Common myeloid progenitor, CD34-positive (primary cell): ENCODE data around the gene OTOS.

ENCODE experiments used
- CTCF ChIA-PET: fragments of 350-600 bp; sonication (Branson Sonifier 250); formaldehyde crosslinking; loops from one replicate; lab custom pipeline; 2021; ENCODE audit warnings: antibody characterized with exemption; lab: Charles Lee
- POLR2A ChIA-PET: fragments of 350-600 bp; sonication (Branson Sonifier 250); formaldehyde crosslinking; loops from one replicate; lab custom pipeline; 2021; ENCODE audit warnings: antibody characterized with exemption; lab: Charles Lee
- DNase-seq, 3 donors: peaks; one replicate each; pipeline versions ENCODE4 v3.0.0 to v3.0.0-alpha.2; 2013
- H3K27ac ChIP-seq, 2 experiments: 1 replicate in 1 of 2; 2 replicates in 1 of 2; pipeline ENCODE4 v1.7.0; 2013; ENCODE audit warnings: inconsistent platforms in 2 of 2, low read length in 2 of 2, mild to moderate bottlenecking in 2 of 2, low read depth in 1 of 2, moderate library complexity in 1 of 2; ENCODE audit not compliant: severe bottlenecking in 2 of 2, insufficient read depth in 1 of 2, poor library complexity in 1 of 2
- H3K27me3 ChIP-seq, 5 experiments: replicated peaks in 2 of 5; 1 replicate in 3 of 5; 2 replicates in 2 of 5; pipeline versions ENCODE4 v1.6.1 to v1.7.0; 2013; ENCODE audit warnings: low read length in 4 of 5, mild to moderate bottlenecking in 2 of 5, moderate library complexity in 2 of 5, inconsistent platforms in 1 of 5; ENCODE audit not compliant: insufficient read depth in 5 of 5, control insufficient read depth in 4 of 5
- H3K36me3 ChIP-seq, 4 experiments: 1 replicate in 2 of 4; 2 replicates in 2 of 4; pipeline versions ENCODE4 v1.6.1 to v1.7.0; 2013; ENCODE audit warnings: low read length in 3 of 4, control low read depth in 1 of 4, mild to moderate bottlenecking in 1 of 4; ENCODE audit not compliant: control insufficient read depth in 4 of 4, insufficient read depth in 4 of 4
- H3K4me1 ChIP-seq, 4 experiments: 1 replicate in 3 of 4; 2 replicates in 1 of 4; pipeline versions ENCODE4 v1.6.1 to v1.7.1; 2013; ENCODE audit warnings: low read length in 3 of 4, mild to moderate bottlenecking in 3 of 4, control low read depth in 1 of 4, inconsistent platforms in 1 of 4, moderate library complexity in 1 of 4; ENCODE audit not compliant: control insufficient read depth in 4 of 4, insufficient read depth in 4 of 4; ENCODE audit errors: control extremely low read depth in 1 of 4
- H3K4me3 ChIP-seq, 7 experiments: 1 replicate in 4 of 7; 2 replicates in 3 of 7; pipeline versions ENCODE4 v1.5.1 to v1.7.0; 2013; ENCODE audit warnings: mild to moderate bottlenecking in 7 of 7, low read length in 6 of 7, moderate library complexity in 6 of 7, inconsistent platforms in 2 of 7, low read depth in 2 of 7, control low read depth in 1 of 7; ENCODE audit not compliant: insufficient read depth in 4 of 7, control insufficient read depth in 1 of 7; ENCODE audit errors: extremely low read depth in 1 of 7
- H3K9me3 ChIP-seq, 5 experiments: 1 replicate in 4 of 5; 2 replicates in 1 of 5; pipeline versions ENCODE4 v1.6.1 to v1.7.1; 2013; ENCODE audit warnings: low read length in 4 of 5, mild to moderate bottlenecking in 2 of 5, inconsistent platforms in 1 of 5, low read depth in 1 of 5, moderate library complexity in 1 of 5; ENCODE audit not compliant: control insufficient read depth in 4 of 5, insufficient read depth in 2 of 5; ENCODE audit errors: control extremely low read depth in 1 of 5
- WGBS: methylation state at CpG from one replicate; pipeline ENCODE4 v1.1.5; 2013; ENCODE audit not compliant: insufficient coverage; 5-methylcytosine and 5-hydroxymethylcytosine counted together

OTOS gene

DNA sequence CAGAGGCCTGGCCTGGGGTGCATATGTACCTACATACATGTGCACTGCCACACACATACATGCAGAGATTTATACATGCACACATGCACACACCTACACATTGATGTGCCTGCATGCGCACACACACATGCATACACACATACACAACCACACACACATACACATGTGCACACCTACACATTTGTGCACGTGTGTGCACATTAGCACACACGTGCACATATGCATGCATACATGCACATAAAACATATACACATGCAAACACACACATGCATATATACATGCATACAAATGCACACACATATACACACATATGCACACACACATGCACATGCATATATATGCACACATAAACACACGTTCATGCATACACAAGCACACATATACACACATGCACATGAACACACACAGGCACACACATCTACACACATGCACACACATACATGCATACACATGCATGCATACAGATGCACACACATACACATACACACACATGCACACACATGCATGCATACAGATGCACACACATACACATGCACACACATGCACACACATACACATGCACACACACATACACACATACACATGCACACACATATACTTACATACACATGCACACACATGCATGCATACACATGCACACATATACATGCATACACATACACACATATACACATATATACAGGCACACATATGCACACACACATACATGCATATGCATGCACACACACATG is 23.6 kb upstream of the OTOS start:
- H3K4me3 ChIP-seq = no peak overlapping the region
- H3K27me3 ChIP-seq = peaks cover 0 to 3% (median 0%) of the 10 kb centered on the region in 5 experiments
- no peaks in the 10 kb centered on the region for H3K4me1 ChIP-seq
- peaks cover 0 to 5% (median 0%) of the 10 kb centered on the region in 5 experiments for H3K9me3 ChIP-seq
- ChIA-PET POLR2A (no interaction called here), CTCF (no interaction called here)
- DNase-seq = no peak
- 95% methylated on average over 4 of the region's 4 CpGs for WGBS
- H3K27ac ChIP-seq = no peak overlapping the region
- no peaks in the 10 kb centered on the region for H3K36me3 ChIP-seq

DNA sequence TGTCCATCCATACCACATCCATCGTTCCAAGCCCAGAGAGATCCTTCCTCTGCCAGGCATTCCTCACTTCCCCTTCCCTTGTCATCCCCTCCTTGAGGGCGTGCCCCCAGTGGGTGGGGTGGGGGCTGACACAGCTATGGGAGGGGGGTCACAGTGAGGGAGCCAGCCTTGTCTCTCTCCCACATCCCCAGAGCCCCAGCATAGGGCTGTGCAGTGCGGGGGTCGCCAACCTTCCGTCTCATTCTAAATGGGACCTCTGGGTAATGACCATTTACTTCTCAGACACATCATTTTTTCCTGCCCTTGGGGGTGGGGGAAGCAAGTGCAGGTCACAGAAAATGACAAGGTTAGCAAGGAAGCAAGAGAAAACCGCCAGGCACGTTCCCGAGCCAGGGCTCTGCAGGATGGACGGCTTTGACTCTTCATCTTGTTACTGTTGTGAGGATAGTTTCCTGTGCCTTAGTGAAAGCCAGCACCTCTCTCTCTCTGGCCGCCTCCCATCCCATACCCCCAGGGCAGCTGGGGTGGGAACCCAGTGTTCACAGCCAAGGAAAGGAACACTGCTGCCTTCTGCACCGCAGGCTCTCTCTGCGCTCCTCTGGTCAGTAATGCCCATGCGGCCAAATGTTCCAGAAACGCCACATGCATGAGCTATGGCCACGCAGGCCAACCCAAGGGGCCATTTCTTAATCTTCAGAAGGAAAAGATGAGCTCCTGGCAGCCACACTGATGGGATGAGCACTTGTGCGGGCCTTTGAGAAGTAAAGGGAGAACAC is 22.7 kb upstream of the OTOS start:
- no peak overlapping the region for H3K27ac ChIP-seq
- CTCF ChIA-PET = no interaction called here
- H3K27me3 ChIP-seq = peaks cover 0 to 3% (median 0%) of the 10 kb centered on the region in 5 experiments

DNA sequence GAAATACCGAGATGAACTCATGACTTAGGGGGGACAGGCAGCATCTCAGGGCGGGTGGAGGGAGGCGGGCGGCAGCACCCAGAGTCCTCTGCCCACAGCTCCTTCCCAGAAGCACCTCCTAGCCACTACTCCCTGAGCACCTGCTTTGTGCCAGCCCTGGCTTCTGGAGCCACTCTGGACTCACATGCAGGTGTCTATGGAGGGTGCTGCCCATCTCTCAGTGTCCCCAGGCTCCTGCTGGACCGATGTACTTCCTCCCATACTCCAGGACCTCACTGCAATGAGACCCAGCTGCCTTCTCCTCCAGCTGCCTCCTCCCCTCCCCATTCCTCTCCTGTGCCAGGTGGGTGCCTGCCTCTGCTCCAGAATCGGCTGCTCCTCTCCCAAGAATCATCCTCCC is 22.1 kb upstream of the OTOS start:
- POLR2A ChIA-PET = no interaction called here
- 89% methylated on average over 6 of the region's 6 CpGs for WGBS
- no peak for DNase-seq
- Histone ChIP-seq H3K4me3 (no peak overlapping the region), H3K27ac (no peak overlapping the region), H3K9me3 (peaks cover 0 to 5% (median 0%) of the 10 kb centered on the region in 5 experiments), H3K27me3 (peaks cover 0 to 3% (median 0%) of the 10 kb centered on the region in 5 experiments), H3K4me1 (no peaks in the 10 kb centered on the region), H3K36me3 (no peaks in the 10 kb centered on the region)
- CTCF ChIA-PET = no interaction called here

More for the DNA sequence above, 22.7 kb upstream of the OTOS start:
- H3K4me1 ChIP-seq = no peaks in the 10 kb centered on the region
- no peak for DNase-seq
- 93% methylated on average over 10 of the region's 16 CpGs for WGBS
- H3K4me3 ChIP-seq = no peak overlapping the region
- H3K36me3 ChIP-seq = no peaks in the 10 kb centered on the region
- POLR2A ChIA-PET = no interaction called here
- H3K9me3 ChIP-seq = peaks cover 0 to 5% (median 0%) of the 10 kb centered on the region in 5 experiments

DNA sequence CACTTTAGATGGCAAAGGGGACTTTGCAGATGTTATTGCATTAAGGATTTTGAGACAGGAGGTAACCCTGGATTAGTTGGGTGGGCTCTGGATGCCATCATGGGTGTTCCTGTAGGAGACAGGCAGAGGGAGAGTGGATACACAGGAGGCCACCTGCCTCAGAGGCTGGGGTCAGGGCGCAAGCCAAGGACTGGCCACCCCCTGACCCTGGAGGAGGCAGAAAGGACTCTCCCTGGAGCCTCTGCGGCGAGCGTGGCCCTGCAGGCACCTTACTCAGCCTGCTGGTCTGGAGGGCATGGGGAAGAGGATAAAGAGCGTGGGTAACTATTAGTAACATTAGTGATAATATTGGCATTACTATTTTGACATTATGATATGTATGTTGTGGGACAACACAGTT is 21.6 kb upstream of the OTOS start:
- no peak for DNase-seq
- CTCF ChIA-PET = no interaction called here
- Histone ChIP-seq H3K27ac (no peak overlapping the region), H3K27me3 (peaks cover 0 to 3% (median 0%) of the 10 kb centered on the region in 5 experiments), H3K4me3 (no peak overlapping the region), H3K9me3 (peaks cover 0 to 5% (median 0%) of the 10 kb centered on the region in 5 experiments), H3K36me3 (no peaks in the 10 kb centered on the region), H3K4me1 (no peaks in the 10 kb centered on the region)
- WGBS = 100% methylated on average over 1 of the region's 5 CpGs
- POLR2A ChIA-PET = no interaction called here

DNA sequence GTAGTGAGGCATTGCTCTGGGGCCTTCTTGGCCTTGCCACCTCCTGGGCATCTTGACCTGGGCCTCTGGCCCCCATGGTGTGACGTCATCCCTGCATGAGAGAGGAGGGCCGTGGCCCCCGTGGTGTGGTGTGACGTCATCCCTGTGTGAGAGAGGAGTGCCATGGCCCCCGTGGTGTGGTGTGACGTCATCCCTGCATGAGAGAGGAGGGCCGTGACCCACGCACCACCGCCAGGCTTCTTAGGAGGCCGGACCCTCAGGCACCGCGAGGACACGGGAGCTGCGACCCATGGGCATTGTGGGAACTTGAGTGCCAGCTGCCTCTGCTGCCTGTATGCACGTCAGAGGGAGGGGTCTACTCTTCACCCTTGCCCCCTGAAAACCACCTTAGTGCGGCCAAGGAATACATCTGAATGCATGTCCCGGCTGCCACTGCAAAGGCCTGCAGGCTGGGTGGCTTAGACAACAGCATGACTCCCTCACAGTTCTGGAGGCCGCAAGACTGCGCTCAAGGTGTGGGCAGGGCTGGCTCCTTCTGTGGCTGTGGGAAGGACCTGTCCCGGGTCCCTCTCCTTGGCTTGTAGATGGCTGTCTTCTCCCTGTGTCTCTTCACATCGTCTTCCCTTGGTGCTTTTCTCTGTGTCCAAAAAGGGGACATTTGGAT is 20.8 kb upstream of the OTOS start:
- ChIA-PET CTCF (no interaction called here), POLR2A (no interaction called here)
- DNase-seq = no peak
- Histone ChIP-seq H3K4me3 (no peak overlapping the region), H3K9me3 (peaks cover 0 to 5% (median 0%) of the 10 kb centered on the region in 5 experiments), H3K27ac (no peak overlapping the region), H3K27me3 (peaks cover 0 to 6% (median 0%) of the 10 kb centered on the region in 5 experiments), H3K36me3 (no peaks in the 10 kb centered on the region), H3K4me1 (no peaks in the 10 kb centered on the region)
- WGBS = 91% methylated on average over 19 of the region's 21 CpGs

DNA sequence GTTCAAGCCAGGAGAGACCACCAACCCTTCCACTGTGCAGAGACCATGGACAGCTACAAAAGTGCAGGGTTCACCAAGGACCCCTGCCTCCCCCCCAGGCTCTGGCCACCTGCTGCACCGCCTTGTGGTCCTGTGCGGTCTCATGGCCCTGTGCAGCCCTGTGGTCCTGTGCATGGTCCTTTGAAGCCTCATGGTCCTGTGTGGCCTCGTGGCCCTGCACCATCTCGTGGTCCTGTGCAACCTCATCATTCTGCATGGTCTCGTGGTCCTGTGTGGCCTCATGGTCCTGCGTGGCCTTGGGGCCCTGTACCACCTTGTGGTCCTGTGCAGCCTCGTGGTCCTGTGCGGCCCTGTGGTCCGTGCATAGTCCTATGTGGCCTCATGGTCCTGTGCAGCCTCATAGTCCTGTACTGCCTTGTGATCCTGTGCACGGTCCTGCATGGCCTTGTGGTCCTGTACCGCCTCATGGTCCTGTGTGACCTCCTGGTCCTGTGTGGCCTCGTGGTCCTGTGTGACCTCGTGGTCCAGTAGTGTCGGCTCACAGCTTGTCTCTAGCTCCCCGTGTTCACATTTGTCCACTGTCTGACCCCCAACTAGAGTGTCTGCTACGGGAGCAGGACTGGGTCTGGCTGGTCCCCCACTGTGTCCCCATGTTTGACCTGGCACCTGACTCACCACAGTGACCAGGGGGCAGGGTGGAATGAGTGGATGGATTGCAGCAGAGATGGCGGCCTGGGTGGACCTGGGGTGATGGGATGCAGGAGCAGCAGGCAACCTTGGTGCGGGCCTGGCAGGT is 20.0 kb upstream of the OTOS start:
- H3K27me3 ChIP-seq = peaks cover 0 to 6% (median 0%) of the 10 kb centered on the region in 5 experiments
- H3K27ac ChIP-seq = no peak overlapping the region
- no peak overlapping the region for H3K4me3 ChIP-seq
- H3K9me3 ChIP-seq = no peaks in the 10 kb centered on the region
- no peaks in the 10 kb centered on the region for H3K4me1 ChIP-seq
- H3K36me3 ChIP-seq = no peaks in the 10 kb centered on the region
- CTCF ChIA-PET = interaction anchor here (0.8 kb wide), 1 partner anchor 100 kb away, joined by 3 read pairs; no protein-coding TSS in a partner anchor
- POLR2A ChIA-PET = interaction anchor here (1.1 kb wide), 1 partner anchor 10 kb away, joined by 4 read pairs; no protein-coding TSS in a partner anchor
- WGBS = 95% methylated on average over 17 of the region's 18 CpGs
- DNase-seq = no peak
